GM19467 (cell line): ENCODE results near the gene IST1.
"Not testable (repeated sequence)": the region's sequence is repeated elsewhere in the genome, so short reads cannot be mapped to it uniquely, and the experiment has no call there.

Experiments used
- ATAC-seq: cut with Tn5 transposase; IDR thresholded peaks from one replicate; pipeline ENCODE4 v1.9.1; 2021; ENCODE audit warnings: mild to moderate bottlenecking, moderate library complexity; ENCODE audit not compliant: unreplicated experiment

The IST1 gene

DNA sequence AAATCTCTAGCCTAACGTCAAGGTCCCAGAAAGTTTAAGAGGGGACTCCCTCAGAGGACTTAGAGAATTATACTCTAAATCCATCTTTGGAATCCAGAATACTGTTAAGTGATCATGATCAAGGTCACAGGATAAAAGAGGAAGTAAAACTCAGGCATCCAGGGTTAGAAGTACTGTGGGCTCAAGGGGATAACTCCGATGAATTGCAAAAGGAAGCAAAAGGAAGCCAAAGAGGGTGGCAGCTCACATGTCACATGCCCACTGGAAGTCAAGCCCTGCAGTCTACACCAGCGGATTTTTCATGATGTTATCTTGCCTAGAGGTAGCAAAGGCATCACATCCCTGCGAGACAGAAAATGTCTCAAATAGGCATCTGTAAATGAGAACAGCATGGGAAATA, 15.2 kb upstream of the IST1 start:
- no peak for ATAC-seq

DNA sequence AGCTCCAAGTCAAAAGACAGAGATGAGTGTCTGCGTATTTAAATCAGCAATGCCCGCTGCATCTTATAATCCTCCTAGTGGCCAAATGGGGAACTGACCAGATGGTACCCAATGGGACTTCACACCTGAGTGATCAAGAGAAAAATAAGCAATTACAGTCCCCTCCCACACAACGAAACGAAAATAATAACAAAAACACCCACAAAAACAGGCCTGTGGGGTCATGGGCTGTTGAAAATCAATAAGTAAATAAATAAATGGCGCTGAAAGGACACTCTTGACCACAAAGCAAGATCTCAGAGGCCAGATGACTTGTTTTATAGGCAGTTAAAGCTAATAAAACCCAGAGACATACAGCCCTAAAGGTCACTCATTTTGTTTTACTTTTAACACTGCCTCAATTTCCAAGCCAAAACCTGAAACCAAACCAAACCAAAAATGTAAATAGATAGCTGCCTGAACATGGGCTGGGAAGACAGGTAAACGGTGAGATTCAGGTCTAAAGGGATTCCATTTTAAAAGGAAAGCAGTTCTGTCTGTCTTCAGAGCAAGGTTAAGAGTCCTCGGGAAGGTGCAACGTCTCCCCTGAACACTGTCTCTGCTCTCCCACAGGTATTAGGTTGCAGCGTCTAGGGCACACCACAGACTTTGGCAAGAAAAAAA, 12.7 kb upstream of the IST1 start:
- peak; percentile 40 for ATAC-seq

- peak; percentile 33 for ATAC-seq
Observed at GRCh38 chr16:71883168-71883848, 12.0 kb upstream of the IST1 start.

DNA sequence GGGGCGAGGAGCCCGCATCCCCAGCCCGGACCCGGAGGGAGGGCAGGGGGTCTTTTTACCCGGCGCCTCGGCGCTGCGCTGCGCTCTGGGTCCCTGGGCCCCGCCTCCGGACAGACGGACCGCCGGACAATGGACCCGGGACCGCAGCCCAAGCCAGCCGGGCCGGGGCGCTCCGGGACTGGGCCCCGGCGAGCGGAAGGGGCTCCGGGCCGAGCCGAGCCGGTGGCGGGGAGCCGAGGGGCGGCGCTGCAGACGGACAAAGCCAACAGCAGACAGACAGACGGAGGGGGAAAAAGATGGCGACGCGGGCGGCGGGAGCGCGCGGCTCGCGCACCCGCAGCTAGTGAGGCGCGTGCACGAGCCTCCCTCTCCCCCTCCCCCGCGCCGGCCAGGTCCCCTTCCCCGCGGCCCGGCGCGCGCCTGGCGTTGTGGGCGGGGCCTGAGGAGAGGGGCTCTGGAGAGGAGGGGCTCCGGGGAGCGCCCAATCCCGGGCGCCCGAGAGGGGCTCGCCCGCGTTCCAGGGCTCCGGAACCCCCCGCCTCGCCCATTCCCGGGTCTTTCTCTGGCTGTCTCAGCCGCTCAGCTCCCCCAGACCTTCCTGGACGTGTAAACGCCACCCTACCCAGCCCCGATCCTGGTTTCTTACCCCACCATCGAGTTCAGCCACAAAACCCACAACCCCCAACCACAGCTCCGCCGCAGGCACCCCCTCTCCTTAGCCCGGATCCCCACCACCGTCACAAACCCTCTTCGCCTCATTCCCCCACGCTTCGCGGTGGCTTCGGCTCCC, 11.3 kb upstream of the IST1 start, which contains the start of gene ZNF821:
ZNF821 (minus strand) TSS at position 334 of the 790 bp plus-strand sequence. CDS start 4,236 bp downstream, outside the sequence.
- peak; percentile 32 for ATAC-seq

DNA sequence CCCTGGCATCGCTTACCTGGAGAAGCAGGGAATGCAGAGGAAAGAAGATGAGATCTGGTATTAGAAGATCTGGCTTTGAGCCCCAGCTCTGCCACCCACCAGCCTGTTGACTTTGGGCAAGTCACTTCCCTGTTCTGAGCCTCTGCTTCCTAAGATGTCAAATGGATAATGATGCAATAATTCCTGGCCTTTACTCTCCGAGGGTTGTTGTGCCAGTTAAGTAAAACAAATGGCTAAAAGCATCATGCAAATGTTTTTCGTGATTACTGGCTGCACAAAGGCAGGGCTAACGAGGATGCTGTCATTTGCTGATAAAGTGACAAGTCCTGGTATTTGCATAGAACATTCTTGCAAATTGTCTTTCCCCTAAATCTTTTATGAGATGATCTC, 10.1 kb upstream of the IST1 start:
- no peak for ATAC-seq

DNA sequence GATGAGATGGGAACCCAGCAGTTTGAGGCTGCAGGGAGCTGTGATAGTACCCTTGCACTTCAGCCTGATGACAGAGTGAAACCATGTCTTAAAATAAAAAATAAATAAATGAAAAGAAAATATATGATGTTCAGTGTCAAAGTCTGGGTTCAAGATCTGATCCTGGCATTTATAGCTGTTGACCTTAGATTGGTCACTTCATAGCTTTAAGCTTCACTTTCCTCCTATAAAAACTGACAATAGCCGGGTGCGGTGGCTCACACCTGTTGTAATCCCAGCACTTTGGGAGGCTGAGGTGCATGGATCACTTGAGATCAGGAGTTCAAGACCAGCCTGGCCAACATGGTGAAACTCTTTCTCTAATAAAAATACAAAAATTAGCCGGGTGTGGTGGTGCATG, 6.2 kb upstream of the IST1 start:
- ATAC-seq, result no peak

- ATAC-seq, result no peak
Observed at GRCh38 chr16:71893888-71894228, 1.5 kb upstream of the IST1 start.

- ATAC-seq, result peak; percentile 20
Observed at GRCh38 chr16:71894229-71894920, 956 bp upstream of the IST1 start.

DNA sequence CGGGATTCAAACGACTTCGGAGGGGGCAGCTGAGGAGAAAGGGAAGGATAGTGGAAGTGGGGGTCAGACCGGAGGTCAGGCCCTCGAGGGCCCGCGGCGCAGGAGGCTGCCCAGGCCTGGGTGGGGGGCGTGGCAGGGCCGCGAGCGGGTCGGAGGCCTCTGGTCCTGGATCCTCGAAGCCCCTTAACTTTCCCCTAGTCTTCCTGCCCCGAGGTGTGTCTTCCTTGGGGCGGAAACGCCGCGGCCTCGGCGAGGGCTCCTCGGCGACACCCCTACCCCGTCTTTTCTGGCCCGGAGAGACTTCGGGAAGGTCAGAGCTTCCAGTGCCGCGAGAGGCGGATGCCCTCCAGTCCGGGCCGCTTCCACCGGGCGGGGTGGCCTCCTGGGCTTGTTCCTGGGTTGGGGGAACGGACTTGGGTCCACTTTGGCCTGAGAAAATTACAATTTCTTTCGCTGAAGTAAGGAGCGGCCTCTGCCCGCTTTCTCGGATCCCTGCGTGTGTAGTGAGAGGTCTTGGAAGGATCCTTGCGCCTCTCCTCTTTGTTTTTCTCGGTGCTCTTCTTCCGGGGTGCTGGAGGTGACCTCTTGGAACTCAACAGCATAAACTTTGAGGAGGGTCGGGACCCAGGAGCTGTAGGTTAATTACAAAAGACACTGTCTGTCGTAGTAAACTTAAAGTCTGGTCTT, 491 bp downstream of the IST1 start:
- peak; percentile 22 for ATAC-seq

GRCh38 chr16:71896764-71897368, 1.5 kb downstream of the IST1 start:
- no peak for ATAC-seq

DNA sequence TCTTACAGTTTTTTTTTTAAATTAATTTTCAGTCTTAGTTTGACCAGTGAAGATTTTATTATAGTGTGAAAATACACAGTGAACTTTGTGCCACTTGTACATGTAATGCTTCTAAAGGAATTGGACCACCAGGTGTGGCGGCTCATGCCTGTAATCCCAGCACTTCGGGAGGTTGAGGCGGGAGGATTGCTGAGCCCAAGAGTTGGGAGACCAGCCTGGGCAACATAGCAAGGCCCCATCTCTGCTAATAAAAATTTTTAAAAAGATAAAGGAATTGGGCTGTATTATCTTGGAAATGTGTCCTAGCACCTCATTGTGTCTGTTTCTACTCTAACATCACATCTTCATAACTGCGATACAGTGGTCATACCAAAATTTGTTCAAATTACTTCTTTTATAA, 3.8 kb downstream of the IST1 start:
- no peak for ATAC-seq

- ATAC-seq, result no peak
Observed at GRCh38 chr16:71902656-71903365, 7.5 kb downstream of the IST1 start.

GRCh38 chr16:71903608-71904007, 8.3 kb downstream of the IST1 start:
- ATAC-seq, result no peak

DNA sequence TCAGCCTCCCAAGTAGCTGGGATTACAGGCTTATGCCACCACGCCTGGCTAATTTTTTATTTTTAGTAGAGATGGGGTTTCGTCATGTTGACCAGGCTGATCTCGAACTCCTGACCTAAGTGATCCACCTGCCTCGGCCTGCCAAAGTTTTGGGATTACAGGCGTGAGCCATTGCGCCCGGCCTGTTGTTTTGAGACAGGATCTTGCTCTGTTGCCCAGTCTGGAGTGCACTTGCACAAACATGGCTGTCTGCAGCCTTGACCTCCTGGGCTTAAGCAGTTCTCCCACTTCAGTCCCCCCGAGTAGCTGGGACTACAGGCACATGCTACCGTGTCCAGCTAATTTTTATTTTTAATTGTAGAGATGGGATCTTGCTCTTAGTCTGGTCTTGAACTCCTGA, 8.9 kb downstream of the IST1 start:
- no peak for ATAC-seq

GRCh38 chr16:71905765-71906164, 10.4 kb downstream of the IST1 start:
- not testable (repeated sequence) for ATAC-seq

DNA sequence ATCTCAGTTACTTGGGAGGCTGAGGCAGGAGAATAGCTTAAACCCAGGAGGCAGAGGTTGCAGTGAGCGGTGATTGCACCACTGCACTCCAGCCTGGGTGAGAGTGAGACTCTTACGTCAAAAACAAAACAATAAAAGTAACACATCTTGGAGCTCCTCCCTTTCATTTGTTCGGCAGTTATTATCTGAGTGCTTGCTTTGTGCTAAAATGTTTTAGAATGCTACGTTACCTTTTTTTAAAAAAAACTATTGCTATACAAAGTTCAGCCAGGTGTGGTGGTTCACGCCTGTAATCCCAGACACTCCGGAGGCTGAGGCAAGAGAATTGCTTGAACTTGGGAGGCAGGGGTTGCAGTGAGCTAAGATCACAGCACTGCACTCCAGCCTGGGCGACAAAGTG, 15.8 kb downstream of the IST1 start:
- no peak for ATAC-seq

DNA sequence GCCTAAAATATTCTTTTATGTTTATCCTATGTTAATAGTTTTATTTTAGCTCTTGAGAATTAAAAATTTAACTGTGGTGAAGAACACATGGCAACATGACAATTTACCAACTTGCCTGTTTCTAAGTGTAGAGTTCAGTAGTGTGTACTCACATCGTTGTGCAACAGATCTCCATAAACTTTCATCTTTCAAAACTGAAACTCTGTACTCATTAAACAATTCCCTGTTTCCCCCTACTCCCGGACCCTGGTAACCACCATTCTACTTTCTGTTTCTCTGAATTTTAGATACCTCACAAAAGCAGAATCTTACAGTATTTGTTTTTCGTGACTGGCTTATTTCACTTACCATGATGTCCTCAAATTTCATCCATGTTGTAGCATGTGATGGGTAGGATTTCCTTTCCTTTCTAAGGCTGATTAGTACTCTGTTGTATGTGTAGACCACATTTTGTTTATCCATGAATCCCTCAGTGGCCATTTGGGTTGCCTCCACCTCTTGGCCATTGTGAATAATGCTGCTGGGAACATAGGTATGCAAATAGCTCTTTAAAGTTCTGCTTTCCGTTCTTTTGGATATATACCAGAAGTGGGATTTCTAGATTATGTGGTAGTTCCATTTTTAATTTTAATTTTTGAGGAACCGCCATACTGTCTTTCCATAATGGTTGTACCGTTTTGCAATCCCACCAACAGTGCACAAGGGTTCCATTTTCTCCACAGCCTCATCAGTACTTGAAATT, 17.4 kb downstream of the IST1 start:
- no peak for ATAC-seq

DNA sequence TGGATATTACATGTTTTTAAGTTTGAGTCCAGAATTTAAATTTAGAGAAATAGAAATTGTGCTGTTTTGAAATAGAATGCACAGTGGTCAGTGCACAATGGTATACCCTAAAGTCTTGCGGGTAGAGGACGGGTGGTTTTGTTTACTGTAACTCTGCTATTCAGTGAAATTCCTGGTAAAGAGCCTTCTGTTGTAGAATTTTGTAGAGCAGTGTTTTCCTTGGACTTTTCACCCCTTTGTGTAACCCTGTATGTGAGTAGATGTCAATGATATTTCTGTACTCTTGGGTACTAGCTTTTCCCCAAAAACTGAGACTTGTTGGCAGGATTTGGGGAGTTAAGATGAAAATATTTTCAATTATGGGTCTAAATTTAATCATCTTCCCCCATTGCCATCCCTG, 19.5 kb downstream of the IST1 start:
- no peak for ATAC-seq

GRCh38 chr16:71915350-71915749, 20.0 kb downstream of the IST1 start:
- ATAC-seq, result no peak
